H9 (cell line): ENCODE measurements around the gene DIAPH3. TPM values are rescaled to one million over a fixed set of nuclear protein-coding genes. Genes with fewer than 3 reads are reported as not detected.

Source experiments
- DNase-seq: peaks from one replicate; pipeline ENCODE4 v3.0.0-alpha.2; 2017
- H2AFZ ChIP-seq: one replicate; pipeline ENCODE4 v1.6.1; 2013; ENCODE audit warnings: mild to moderate bottlenecking, low read length, control low read depth, moderate library complexity
- H2AK5ac ChIP-seq: 2 replicates; pipeline ENCODE4 v1.6.1; 2013; ENCODE audit warnings: low read length, control low read depth, mixed read lengths; ENCODE audit not compliant: insufficient read length
- H2BK120ac ChIP-seq: one replicate; pipeline ENCODE4 v1.6.1; 2013; ENCODE audit warnings: low read depth, mild to moderate bottlenecking, low read length, control low read depth, inconsistent platforms; ENCODE audit not compliant: poor library complexity, severe bottlenecking
- H2BK12ac ChIP-seq: 2 replicates; pipeline ENCODE4 v1.6.1; 2013; ENCODE audit warnings: low read length, control low read depth, mixed read lengths, low read depth; ENCODE audit not compliant: insufficient read length
- H2BK15ac ChIP-seq: 2 replicates; pipeline ENCODE4 v1.6.1; 2013; ENCODE audit warnings: low read depth, low read length, control low read depth
- H2BK20ac ChIP-seq: one replicate; pipeline ENCODE4 v1.6.1; 2013; ENCODE audit warnings: low read depth, mild to moderate bottlenecking, low read length, control low read depth, inconsistent platforms; ENCODE audit not compliant: poor library complexity, severe bottlenecking
- H2BK5ac ChIP-seq: 2 replicates; pipeline ENCODE4 v1.6.1; 2013; ENCODE audit warnings: low read length, control low read depth, mixed read lengths; ENCODE audit not compliant: insufficient read length
- H3K14ac ChIP-seq: 2 replicates; pipeline ENCODE4 v1.6.1; 2013; ENCODE audit warnings: low read length, control low read depth; ENCODE audit not compliant: insufficient read depth
- H3K18ac ChIP-seq: 2 replicates; pipeline ENCODE4 v1.6.1; 2013; ENCODE audit warnings: low read depth, mild to moderate bottlenecking, mixed read lengths, low read length, control low read depth; ENCODE audit not compliant: insufficient read length
- H3K23ac ChIP-seq: 2 replicates; pipeline ENCODE4 v1.6.1; 2013; ENCODE audit warnings: low read length, control low read depth, mixed read lengths, low read depth; ENCODE audit not compliant: insufficient read length
- H3K23me2 ChIP-seq: 2 replicates; pipeline ENCODE4 v1.6.1; 2013; ENCODE audit warnings: low read depth, mild to moderate bottlenecking, mixed read lengths, low read length, control low read depth; ENCODE audit not compliant: insufficient read length, poor library complexity, severe bottlenecking
- H3K27ac ChIP-seq: 2 replicates; pipeline ENCODE4 v1.5.1; 2013; ENCODE audit warnings: low read length, control low read depth, mixed read lengths, low read depth; ENCODE audit not compliant: insufficient read length
- H3K27me3 ChIP-seq: 2 replicates; pipeline ENCODE4 v1.6.1; 2013; ENCODE audit warnings: low read length, control low read depth, inconsistent platforms; ENCODE audit not compliant: insufficient read depth
- H3K4ac ChIP-seq: 2 replicates; pipeline ENCODE4 v1.6.1; 2013; ENCODE audit warnings: low read depth, mild to moderate bottlenecking, control low read depth, inconsistent platforms, low read length, moderate library complexity
- H3K4me1 ChIP-seq: 2 replicates; pipeline ENCODE4 v1.6.1; 2013; ENCODE audit warnings: low read length, control low read depth, inconsistent platforms; ENCODE audit not compliant: insufficient read depth
- H3K4me2 ChIP-seq: 2 replicates; pipeline ENCODE4 v1.6.1; 2013; ENCODE audit warnings: low read length, control low read depth, mixed read lengths; ENCODE audit not compliant: insufficient read length, insufficient read depth
- H3K56ac ChIP-seq: 2 replicates; pipeline ENCODE4 v1.6.1; 2013; ENCODE audit warnings: low read depth, mild to moderate bottlenecking, mixed read lengths, low read length, control low read depth; ENCODE audit not compliant: insufficient read length
- H3K79me1 ChIP-seq: 2 replicates; pipeline ENCODE4 v1.6.1; 2013; ENCODE audit warnings: low read depth, mild to moderate bottlenecking, moderate library complexity, low read length, control low read depth, inconsistent platforms; ENCODE audit not compliant: insufficient read depth, poor library complexity, severe bottlenecking
- H3K79me2 ChIP-seq: 2 replicates; pipeline ENCODE4 v1.6.1; 2013; ENCODE audit warnings: low read length, control low read depth, inconsistent platforms; ENCODE audit not compliant: insufficient read depth
- H3K9ac ChIP-seq: 2 replicates; pipeline ENCODE4 v1.6.1; 2013; ENCODE audit warnings: low read length, control low read depth, mixed read lengths; ENCODE audit not compliant: insufficient read length; ENCODE audit errors: extremely low read depth
- H3K9me3 ChIP-seq: one replicate; pipeline ENCODE4 v1.6.1; 2013; ENCODE audit warnings: low read depth, low read length, inconsistent platforms; ENCODE audit not compliant: control insufficient read depth
- H3T11ph ChIP-seq: one replicate; pipeline ENCODE4 v1.6.1; 2013; ENCODE audit warnings: mild to moderate bottlenecking, low read length, control low read depth, inconsistent platforms
- H4K20me1 ChIP-seq: one replicate; pipeline ENCODE4 v1.6.1; 2013; ENCODE audit not compliant: control insufficient read depth, insufficient read length, insufficient read depth
- H4K5ac ChIP-seq: 2 replicates; pipeline ENCODE4 v1.6.1; 2013; ENCODE audit warnings: low read depth, mild to moderate bottlenecking, mixed read lengths, low read length, control low read depth; ENCODE audit not compliant: insufficient read length
- H4K8ac ChIP-seq: replicated peaks from 2 replicates; pipeline ENCODE4 v1.6.1; 2013; ENCODE audit warnings: low read length, control low read depth, mixed read lengths, low read depth; ENCODE audit not compliant: insufficient read length
- H4K91ac ChIP-seq: 2 replicates; pipeline ENCODE4 v1.6.1; 2013; ENCODE audit warnings: low read depth, mild to moderate bottlenecking, moderate library complexity, mixed read lengths, low read length, control low read depth; ENCODE audit not compliant: insufficient read length
- H3K27ac Mint-ChIP-seq, 3 experiments: 2 replicates in 2 of 3; 3 replicates in 1 of 3; pipeline ENCODE4 v1.8.0; 2020 to 2021; ENCODE audit warnings: mixed read lengths in 3 of 3, mild to moderate bottlenecking in 1 of 3, moderate library complexity in 1 of 3
- H3K27me3 Mint-ChIP-seq: 2 replicates; pipeline ENCODE4 v1.8.0; 2021; ENCODE audit warnings: low read depth, mild to moderate bottlenecking, moderate library complexity, mixed read lengths
- H3K36me3 Mint-ChIP-seq, 3 experiments: 2 replicates in 2 of 3; 3 replicates in 1 of 3; pipeline ENCODE4 v1.8.0; 2020 to 2021; ENCODE audit warnings: low read depth in 3 of 3, mixed read lengths in 3 of 3; ENCODE audit not compliant: insufficient read depth in 1 of 3
- H3K4me1 Mint-ChIP-seq, 2 experiments: 2 replicates each; pipeline ENCODE4 v1.8.0; 2020; ENCODE audit warnings: mixed read lengths in 2 of 2
- H3K4me3 Mint-ChIP-seq, 2 experiments: 2 replicates in 1 of 2; 3 replicates in 1 of 2; pipeline ENCODE4 v1.8.0; 2020 to 2021; ENCODE audit warnings: mild to moderate bottlenecking in 2 of 2, mixed read lengths in 2 of 2, moderate library complexity in 1 of 2
- H3K9me3 Mint-ChIP-seq, 2 experiments: 2 replicates in 1 of 2; 3 replicates in 1 of 2; pipeline ENCODE4 v1.8.0; 2020; ENCODE audit warnings: mild to moderate bottlenecking in 2 of 2, mixed read lengths in 2 of 2, moderate library complexity in 1 of 2
- CTCF ChIP-seq: fragments of 200-600 bp; sonication (generic); conservative IDR thresholded peaks from 3 replicates; pipeline ENCODE4 v1.8.0; 2021; ENCODE audit warnings: antibody characterized with exemption, mild to moderate bottlenecking
- WGBS: extraction: QIAGEN DNeasy Blood & Tissue Kit; methylation state at CpG from one replicate; pipeline ENCODE4 v1.1.7; 2013; ENCODE audit warnings: missing lambda C conversion rate, low lambda C conversion rate, mixed read lengths; ENCODE audit not compliant: insufficient read length; ENCODE audit errors: extremely low coverage; 5-methylcytosine and 5-hydroxymethylcytosine counted together
- total RNA-seq: library from RNA; stranded (reverse); gene quantifications from 2 replicates; pipeline ENCODE4 v1.2.1, GENCODE V29; 2021

Gene DIAPH3
- total RNA-seq, 1 experiment from 2014 or later, result 23.1 TPM

- H3K4me3 Mint-ChIP-seq, result no peak overlapping the region
- WGBS, result no CpG with 5 or more reads among the region's 6 CpGs
- no peak overlapping the region for H2AFZ ChIP-seq
- no peak overlapping the region for H3K9ac ChIP-seq
- no peak overlapping the region for H2BK20ac ChIP-seq
- no peak overlapping the region for H3K27ac ChIP-seq
- no peaks in the 10 kb centered on the region for H3K27me3 Mint-ChIP-seq
- H3K79me1 ChIP-seq, result no peaks in the 10 kb centered on the region
- no peak overlapping the region for H4K8ac ChIP-seq
- H3K4ac ChIP-seq, result no peak overlapping the region
- H3K4me2 ChIP-seq, result no peak overlapping the region
- no peak overlapping the region for H3K27ac Mint-ChIP-seq
- no peaks in the 10 kb centered on the region for H3K9me3 ChIP-seq
- no peaks in the 10 kb centered on the region for H4K20me1 ChIP-seq
- H4K91ac ChIP-seq, result no peak overlapping the region
- H3K56ac ChIP-seq, result no peak overlapping the region
- no peaks in the 10 kb centered on the region for H3K9me3 Mint-ChIP-seq
- H2AK5ac ChIP-seq, result no peak overlapping the region
- H3K36me3 Mint-ChIP-seq, result no peaks in the 10 kb centered on the region
- no peak overlapping the region for H2BK5ac ChIP-seq
- H3K23me2 ChIP-seq, result no peaks in the 10 kb centered on the region
- H3K27me3 ChIP-seq, result no peaks in the 10 kb centered on the region
- H3K4me1 Mint-ChIP-seq, result peaks cover 2% of the 10 kb centered on the region in 2 experiments; a peak in 1 of 4 replicates
- H3K14ac ChIP-seq, result no peak overlapping the region
- H4K5ac ChIP-seq, result no peak overlapping the region
- H3K23ac ChIP-seq, result no peak overlapping the region
- no peak overlapping the region for H3T11ph ChIP-seq
- no peak overlapping the region for H2BK12ac ChIP-seq
- no peak overlapping the region for H3K18ac ChIP-seq
- H2BK15ac ChIP-seq, result no peak overlapping the region
- H2BK120ac ChIP-seq, result no peak overlapping the region
- H3K4me1 ChIP-seq, result no peaks in the 10 kb centered on the region
- no peak for TF ChIP-seq CTCF
- no peaks in the 10 kb centered on the region for H3K79me2 ChIP-seq
- no peak for DNase-seq
Measured at GRCh38 chr13:60019119-60019993, 144.4 kb downstream of the DIAPH3 start.
